NOMO-1 treated with DMSO at 0.1 percent for 48 hours (cell line): Measurements from ENCODE around the gene CFAP46.
"Not testable (repeated sequence)": the region's sequence is repeated elsewhere in the genome, so short reads cannot be mapped to it uniquely, and the experiment has no call there.

Source experiments
- DNase-seq: peaks from one replicate; lab custom pipeline; 2025; ENCODE audit not compliant: unreplicated experiment; lab: John Stamatoyannopoulos, UW

The CFAP46 gene

GRCh38 chr10:132846631-132847415 is 95.5 kb downstream of the CFAP46 start:
- DNase-seq, result no peak

DNA sequence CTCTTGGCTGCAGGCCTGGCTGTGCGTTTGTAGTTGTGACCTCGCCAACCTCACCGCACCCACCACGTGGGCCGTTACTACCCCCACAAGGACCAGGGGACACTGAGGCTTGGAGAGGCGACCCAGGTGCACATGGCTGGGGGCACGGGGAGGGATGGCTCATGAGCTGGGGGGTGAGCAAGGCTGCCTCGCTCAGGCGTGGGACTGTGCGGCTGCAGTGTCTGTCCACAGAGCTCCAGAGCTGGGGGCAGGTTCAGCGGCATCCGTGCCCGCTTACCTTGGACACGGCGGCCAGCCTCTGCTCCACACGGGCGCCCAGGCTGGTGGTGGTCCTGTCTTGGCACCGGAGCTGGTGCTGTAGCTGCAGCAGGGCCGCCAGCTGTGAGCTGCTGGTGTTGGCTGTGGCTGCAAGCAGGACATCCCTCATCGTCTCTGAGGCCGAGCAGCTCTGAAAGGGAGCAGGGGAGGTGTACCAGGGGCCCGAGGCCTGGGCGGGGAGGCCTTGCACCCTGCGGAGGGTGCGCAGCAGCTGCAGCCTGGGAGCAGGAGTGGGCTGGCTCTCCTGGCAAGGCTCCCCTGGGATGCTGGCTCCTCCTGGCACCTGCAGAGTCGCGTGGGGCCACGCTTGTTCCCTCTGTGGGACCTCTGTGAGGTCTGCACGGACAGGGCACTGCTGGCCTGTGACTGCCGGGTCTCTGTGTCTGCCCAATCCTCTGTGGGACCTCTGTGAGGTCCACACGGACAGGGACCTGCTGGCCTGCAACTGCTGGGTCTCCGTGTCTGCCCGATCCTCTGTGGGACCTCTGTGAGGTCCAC is 96.4 kb downstream of the CFAP46 start:
- no peak for DNase-seq

GRCh38 chr10:132845041-132845551 is 97.3 kb downstream of the CFAP46 start:
- no peak for DNase-seq

DNA sequence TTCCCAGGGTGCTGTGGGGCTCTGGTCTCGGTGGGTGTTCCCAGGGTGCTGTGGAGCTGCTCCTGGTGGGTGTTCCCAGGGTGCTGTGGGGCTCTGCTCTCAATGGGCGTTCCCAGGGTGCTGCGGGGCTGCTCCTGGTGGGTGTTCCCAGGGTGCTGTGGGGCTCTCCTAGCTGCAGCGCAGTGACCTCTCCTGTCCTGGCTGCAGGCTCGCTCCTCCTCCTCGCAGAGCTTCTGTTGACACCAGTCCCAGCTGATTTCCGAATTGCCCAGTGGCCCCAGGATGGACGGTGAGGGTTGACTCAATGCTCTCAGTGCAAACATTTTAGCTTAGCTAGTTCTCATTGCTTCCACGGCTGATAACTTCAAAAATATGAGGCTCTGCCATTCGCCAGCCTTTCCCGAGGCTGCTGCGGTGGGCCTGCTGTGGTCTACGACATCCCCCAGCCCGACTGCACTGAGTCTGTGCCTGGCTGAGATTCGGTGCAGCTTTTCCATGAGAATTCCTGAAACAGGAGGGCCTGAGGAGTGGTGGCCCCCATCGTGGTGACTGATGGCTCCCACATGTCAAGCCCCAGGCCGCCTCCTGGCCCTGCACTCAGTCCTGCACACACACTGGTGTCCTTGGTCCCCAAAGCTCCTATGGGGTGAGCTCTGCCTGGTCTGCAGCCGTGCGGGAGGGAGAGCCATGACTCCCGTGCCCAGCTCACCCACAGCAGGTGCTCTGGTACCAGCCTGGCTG is 98.1 kb downstream of the CFAP46 start:
- DNase-seq, result no peak

DNA sequence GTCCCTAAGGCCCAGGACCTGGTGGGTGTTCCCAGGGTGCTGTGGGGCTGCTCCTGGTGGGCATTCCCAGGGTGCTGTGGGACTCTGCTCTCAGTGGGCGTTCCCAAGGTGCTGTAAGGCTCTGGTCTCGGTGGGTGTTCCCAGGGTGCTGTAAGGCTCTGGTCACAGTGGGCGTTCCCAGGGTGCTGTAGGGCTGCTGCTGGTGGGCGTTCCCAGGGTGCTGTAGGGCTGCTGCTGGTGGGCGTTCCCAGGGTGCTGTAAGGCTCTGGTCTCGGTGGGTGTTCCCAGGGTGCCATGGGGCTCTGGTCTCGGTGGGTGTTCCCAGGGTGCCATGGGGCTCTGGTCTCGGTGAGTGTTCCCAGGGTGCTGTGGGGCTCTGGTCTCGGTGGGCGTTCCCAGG is 99.1 kb downstream of the CFAP46 start:
- DNase-seq, result not testable (repeated sequence)

DNA sequence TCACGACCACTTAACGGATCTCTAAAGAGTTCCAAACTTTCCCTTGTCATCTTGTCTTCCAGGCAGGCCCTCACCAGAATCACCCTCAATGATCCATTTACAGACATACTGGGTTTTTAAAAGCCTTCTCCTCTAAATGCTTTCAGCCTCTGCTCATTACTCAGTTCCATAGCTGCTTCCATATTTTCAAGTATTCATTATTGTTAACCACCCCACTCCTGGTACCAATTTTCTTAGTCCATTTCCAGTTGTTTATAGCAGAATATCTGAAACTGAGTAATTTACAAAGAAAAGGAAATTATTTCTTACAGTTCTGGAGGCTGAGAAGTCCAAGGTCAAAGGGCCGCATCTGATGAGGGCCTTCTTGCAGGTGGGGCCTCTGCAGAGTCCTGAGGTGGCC is 100.0 kb downstream of the CFAP46 start:
- no peak for DNase-seq

DNA sequence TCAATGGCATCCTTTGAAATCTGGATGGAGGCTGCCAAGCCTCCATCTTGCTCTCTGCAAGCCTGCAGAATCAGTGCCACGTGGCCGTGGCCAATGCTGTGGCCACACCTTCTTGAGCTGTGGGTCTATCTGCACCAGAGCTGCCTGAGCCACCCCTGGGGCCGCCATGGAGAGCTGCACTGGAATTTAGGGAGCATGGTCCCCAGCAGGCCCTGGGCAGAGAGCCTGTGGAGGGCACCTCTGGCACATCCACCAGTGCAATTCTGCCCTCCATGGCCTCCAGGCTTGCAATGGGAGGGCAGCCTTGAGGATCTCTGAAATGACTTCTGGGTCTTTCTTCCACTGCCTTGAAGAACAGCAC is 100.8 kb downstream of the CFAP46 start:
- DNase-seq, result no peak

DNA sequence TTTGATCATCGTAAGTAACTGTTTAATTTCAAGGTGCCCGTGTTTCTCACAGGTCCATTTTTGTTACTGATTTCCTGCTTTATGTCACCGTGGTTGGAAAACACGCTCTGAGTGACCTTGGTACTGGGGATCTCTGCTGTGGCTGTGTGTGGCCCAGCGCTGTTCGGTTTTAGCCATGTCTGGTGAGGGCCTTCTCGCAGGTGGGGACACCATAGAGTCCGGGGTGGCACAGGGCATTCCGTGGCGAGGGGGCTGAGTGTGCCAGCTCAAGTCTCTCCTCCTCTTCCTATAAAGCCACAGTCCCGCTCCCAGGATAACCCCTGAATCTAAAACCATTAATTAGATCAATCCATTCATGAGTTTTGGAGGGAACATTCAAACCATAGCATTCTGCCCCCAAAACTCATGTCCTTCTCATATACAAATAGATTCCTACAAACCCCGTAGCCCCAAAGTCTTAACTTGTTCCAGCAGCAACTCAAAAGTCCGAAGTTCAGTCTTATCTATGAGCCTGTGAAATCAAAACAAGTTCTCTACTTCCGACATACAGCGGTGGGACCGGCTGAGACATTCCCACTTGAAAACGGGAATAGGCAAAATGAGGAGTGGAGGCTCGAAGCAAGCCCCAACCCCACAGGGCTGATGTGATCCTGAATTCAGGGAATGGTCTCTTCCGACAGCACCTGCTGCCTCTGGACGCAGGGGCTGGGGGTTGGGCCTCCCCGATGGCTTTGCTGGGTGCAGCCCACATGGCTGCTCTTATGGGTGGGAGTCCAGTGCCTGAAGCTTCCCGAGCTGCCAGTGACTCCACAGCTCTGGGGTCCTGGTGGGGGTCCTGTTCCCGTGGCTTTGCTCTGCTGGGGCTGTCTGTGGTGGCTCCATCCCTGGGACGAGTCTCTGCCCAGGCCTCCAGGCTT is 101.4 kb downstream of the CFAP46 start:
- no peak for DNase-seq

DNA sequence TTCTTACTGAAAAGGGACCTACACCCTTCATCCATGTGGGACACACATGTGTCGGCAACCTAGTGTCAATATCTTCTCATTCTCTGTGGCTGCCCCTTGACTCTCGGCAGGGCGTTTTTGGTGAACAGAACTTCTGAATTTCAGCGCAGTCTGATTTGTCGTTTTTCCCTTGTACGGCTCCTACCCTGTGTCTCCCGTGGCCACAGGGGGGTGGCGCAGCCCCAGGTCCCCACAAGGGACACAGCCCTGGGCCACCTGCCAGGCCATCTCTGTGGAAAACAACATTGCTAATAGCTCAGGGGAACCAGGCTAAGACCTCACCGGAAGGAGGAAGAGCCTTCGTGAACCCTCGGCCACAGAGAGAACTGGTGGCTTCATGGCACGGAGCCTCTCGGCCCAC is 103.3 kb downstream of the CFAP46 start:
- DNase-seq, result no peak

GRCh38 chr10:132838346-132838970 is 103.9 kb downstream of the CFAP46 start:
- DNase-seq, result no peak

DNA sequence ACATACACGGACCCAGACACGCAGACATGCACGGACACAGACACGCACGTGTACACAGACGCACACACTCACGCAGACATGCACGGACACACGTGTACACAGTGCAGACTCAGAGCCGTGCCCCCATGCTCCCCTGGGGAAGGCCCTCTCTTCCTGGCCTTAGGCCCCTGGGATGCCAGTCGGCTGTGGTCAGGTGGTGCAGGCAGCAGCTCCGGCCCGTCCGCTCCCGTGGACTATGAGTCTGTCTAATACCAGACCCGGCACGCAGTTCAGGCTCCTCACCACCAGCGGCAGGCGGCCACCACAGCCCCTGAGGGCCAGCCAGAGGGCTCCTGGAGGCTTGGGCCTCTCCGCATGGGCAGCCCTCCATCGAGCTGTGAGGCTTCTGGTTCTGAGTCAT is 104.5 kb downstream of the CFAP46 start:
- DNase-seq, result no peak

DNA sequence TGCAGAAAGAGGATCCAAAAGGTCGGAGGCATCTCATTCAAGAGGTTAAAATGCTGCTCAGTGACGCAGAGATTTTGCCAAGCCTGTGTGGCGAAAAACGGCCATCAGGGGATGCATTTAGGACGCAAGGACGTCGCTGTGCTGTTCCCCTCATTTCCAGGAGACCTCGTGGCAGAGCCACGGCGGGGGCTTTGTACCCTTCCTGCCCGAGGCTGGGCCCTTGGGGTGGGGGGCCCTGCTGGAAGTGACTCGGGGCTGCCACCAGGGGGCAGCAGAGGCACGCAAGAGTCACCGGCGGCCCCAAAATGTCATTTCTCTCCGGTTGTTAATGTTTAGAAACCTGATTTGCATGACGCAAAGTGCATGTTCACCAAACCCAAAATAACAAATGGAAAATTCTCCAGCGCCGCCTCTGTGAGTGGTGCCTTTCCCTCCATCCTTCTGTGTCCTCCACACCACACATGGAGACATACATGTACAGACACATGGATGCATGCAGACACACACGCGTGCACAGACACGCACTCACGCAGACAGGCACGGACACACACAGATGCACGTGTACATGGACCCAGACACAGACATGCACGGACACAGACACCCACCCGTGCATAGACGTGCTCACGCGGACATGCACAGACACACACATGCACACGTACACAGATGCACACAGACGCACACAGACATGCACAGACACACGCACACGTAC is 105.4 kb downstream of the CFAP46 start:
- DNase-seq, result no peak

GRCh38 chr10:132836248-132836831 is 106.0 kb downstream of the CFAP46 start:
- no peak for DNase-seq

DNA sequence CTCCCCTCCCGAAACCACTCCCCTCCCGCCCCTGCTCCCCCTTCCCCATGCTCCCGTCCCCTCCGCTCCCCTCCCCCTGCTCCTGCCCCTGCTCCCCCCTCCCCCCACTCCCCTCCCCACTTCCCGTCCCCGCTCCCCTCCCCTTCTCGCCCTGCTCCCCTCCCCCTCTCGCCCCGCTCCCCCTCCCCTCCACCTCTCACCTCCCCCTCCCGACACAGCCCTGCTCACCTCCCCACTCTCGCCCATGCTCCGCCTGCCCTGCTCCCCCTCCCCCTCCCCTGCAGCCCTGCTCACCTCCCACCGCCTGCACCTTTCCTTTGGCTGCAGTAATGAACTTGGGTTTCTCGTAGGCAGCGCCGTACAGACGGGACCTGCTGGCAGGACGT is 106.5 kb downstream of the CFAP46 start:
- no peak for DNase-seq

DNA sequence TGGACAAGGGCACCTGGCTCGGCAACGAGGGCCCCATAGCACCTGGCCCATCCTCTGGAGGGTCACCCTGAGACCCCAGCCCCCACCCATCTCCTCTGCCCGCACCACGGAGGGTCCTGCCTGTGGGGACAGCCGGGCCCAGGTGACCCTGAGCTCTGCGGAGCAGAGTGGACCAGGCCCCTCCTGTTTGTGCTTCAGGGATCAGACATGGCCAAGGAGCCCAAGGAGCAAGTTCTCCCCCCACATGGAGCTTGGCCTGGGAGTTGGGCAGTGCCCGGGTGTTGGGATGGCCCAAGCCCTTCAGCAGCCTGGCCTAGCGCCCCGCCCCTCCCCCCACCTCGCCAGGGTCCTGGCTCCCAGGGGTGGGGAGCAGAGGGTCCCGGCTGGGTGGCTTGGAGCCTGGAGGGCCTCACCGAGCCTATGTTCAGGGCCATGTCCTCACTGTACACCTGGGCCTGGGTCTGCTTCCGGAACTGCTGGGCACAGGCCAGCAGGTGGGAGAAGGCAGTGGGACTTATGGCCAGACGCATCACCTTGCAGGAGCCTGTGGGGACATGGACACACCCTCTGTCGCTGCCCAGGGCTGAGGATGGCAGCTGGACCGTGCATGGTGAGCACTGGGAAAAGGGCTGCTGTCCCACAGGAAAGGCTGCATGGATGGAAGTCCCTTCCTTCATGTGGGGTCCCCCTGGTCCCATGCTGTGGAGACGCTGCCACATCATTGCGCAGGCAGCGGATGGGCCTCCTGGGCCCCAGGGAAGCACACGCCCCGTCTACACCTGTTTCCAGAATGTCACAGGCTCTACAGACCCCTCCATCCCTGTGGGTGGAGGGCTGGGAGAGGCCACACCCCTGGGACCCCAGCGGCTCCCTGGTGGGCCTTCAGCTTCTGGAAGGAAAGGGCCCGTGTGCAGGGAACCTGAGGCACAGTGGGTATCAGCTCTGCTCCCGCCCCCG is 107.2 kb downstream of the CFAP46 start:
- DNase-seq, result no peak

DNA sequence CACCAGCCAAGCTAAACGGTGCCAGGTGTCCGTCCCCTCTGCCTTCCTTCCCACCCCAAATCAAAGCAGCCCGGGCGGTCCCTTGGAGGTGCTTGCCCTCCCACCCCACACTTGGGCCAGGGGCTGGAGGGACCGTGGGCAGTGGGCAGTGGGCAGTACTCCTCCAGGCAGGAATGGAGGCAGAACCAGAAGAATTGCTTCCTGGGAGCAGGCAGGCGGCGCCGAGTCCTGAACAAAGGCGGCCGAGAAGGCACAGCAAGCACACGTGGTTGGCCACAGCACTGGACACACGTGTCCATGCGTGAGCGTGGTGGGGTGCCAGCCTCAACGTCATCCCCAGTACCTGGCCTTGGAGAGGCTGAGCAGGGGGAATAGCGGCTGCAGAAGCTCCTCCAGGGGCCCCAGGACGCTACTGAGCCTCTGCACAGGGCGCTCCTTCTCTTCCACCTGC is 108.0 kb downstream of the CFAP46 start:
- DNase-seq, result no peak

- no peak for DNase-seq
Observed at GRCh38 chr10:132833421-132834111, 108.8 kb downstream of the CFAP46 start.
